SU-DHL-6 (cell line): ENCODE measurements around the gene TSHZ2.

Experiments
- H2AFZ ChIP-seq: fragments of 200-600 bp; sonication (generic); 2 replicates; pipeline ENCODE4 v1.6.1; 2014; ENCODE audit warnings: low read depth, mild to moderate bottlenecking, moderate library complexity, mixed read lengths, antibody characterized with exemption, low read length; ENCODE audit not compliant: severe bottlenecking
- H3F3A ChIP-seq: fragments of 200-600 bp; shearing (Covaris generic); 2 replicates; pipeline ENCODE4 v1.6.0; 2016; ENCODE audit warnings: antibody characterized with exemption, mild to moderate bottlenecking; ENCODE audit not compliant: insufficient read depth
- H3K27ac ChIP-seq: fragments of 200-600 bp; sonication (generic); 2 replicates; pipeline ENCODE4 v1.5.1; 2016; ENCODE audit warnings: low read depth, mild to moderate bottlenecking, low read length, moderate library complexity, mixed read lengths
- H3K27me3 ChIP-seq: fragments of 200-600 bp; sonication (generic), shearing (Covaris generic); 2 replicates; pipeline ENCODE4 v1.6.0; 2014; ENCODE audit warnings: mild to moderate bottlenecking, low read length
- H3K36me3 ChIP-seq: fragments of 200-600 bp; sonication (generic); 2 replicates; pipeline ENCODE4 v1.6.1; 2014; ENCODE audit warnings: mild to moderate bottlenecking, low read length, mixed read lengths
- H3K4me2 ChIP-seq: fragments of 300-600, 200-600 bp; shearing (Covaris generic), sonication (generic); 2 replicates; pipeline ENCODE4 v1.6.0; 2014; ENCODE audit warnings: low read length, low read depth, mild to moderate bottlenecking; ENCODE audit not compliant: poor library complexity, severe bottlenecking
- H3K4me3 ChIP-seq: fragments of 200-600 bp; sonication (generic); 2 replicates; pipeline ENCODE4 v1.5.1; 2014; ENCODE audit warnings: antibody characterized with exemption, low read length, mild to moderate bottlenecking, mixed read lengths; ENCODE audit not compliant: insufficient read depth, poor library complexity, severe bottlenecking
- H3K79me2 ChIP-seq: fragments of 200-600 bp; sonication (generic); 2 replicates; pipeline ENCODE4 v1.6.1; 2014; ENCODE audit warnings: mild to moderate bottlenecking, low read length, moderate library complexity; ENCODE audit not compliant: insufficient read depth
- H3K9ac ChIP-seq: fragments of 200-600 bp; sonication (generic); 2 replicates; pipeline ENCODE4 v1.7.0; 2014; ENCODE audit warnings: mild to moderate bottlenecking, low read length
- H3K9me2 ChIP-seq: fragments of 200-600 bp; sonication (generic); replicated peaks from 2 replicates; pipeline ENCODE4 v1.6.1; 2014; ENCODE audit warnings: low read length; ENCODE audit not compliant: insufficient read depth
- H3K9me3 ChIP-seq: fragments of 200-600 bp; sonication (generic); 2 replicates; pipeline ENCODE4 v1.6.1; 2014; ENCODE audit warnings: low read length, mixed read lengths; ENCODE audit not compliant: insufficient read depth
- H4K20me1 ChIP-seq: fragments of 200-600 bp; sonication (generic); 2 replicates; pipeline ENCODE4 v1.6.1; 2014; ENCODE audit warnings: low read depth, mild to moderate bottlenecking, antibody characterized with exemption, low read length, moderate library complexity, mixed read lengths
- CTCF ChIP-seq: fragments of 200-600 bp; sonication (generic); IDR thresholded peaks from one replicate; pipeline ENCODE4 v1.5.1; 2017; ENCODE audit warnings: antibody characterized with exemption, mild to moderate bottlenecking, low read length, moderate library complexity; ENCODE audit not compliant: insufficient read depth, poor library complexity, severe bottlenecking
- EZH2phosphoT487 ChIP-seq: fragments of 200-600 bp; sonication (generic), shearing (Covaris generic); conservative IDR thresholded peaks from 2 replicates; pipeline ENCODE4 v1.6.1; 2018; ENCODE audit warnings: mild to moderate bottlenecking, antibody characterized with exemption, low read length, moderate library complexity, mixed read lengths

TSHZ2 gene

GRCh38 chr20:53352727-53353440, 380.7 kb downstream of the TSHZ2 start:
- Histone ChIP-seq H3K4me3 (no peak overlapping the region), H3K27me3 (no peaks in the 10 kb centered on the region), H3K9me2 (no peaks in the 10 kb centered on the region), H3K27ac (no peak overlapping the region), H3F3A (no peaks in the 10 kb centered on the region), H4K20me1 (no peaks in the 10 kb centered on the region), H3K9ac (no peak overlapping the region), H2AFZ (no peak overlapping the region), H3K36me3 (no peaks in the 10 kb centered on the region), H3K9me3 (no peaks in the 10 kb centered on the region), H3K79me2 (no peaks in the 10 kb centered on the region), H3K4me2 (no peak overlapping the region)
- TF ChIP-seq CTCF = no peak
- no peak for TF ChIP-seq EZH2phosphoT487

- Histone ChIP-seq H3F3A (no peaks in the 10 kb centered on the region), H3K27me3 (no peaks in the 10 kb centered on the region), H3K4me3 (no peak overlapping the region), H3K79me2 (no peaks in the 10 kb centered on the region), H4K20me1 (no peaks in the 10 kb centered on the region), H3K9me3 (no peaks in the 10 kb centered on the region), H3K9me2 (no peaks in the 10 kb centered on the region), H3K36me3 (no peaks in the 10 kb centered on the region), H3K27ac (no peak overlapping the region), H2AFZ (no peak overlapping the region), H3K4me2 (no peak overlapping the region), H3K9ac (no peak overlapping the region)
- TF ChIP-seq EZH2phosphoT487 (no peak), CTCF (no peak)
Observed at GRCh38 chr20:53354314-53354713, 382.2 kb downstream of the TSHZ2 start.

- Histone ChIP-seq H3K4me2 (no peak overlapping the region), H3K4me3 (no peak overlapping the region), H3F3A (no peaks in the 10 kb centered on the region), H3K27ac (no peak overlapping the region), H2AFZ (no peak overlapping the region), H4K20me1 (no peaks in the 10 kb centered on the region), H3K9me3 (no peaks in the 10 kb centered on the region), H3K36me3 (no peaks in the 10 kb centered on the region), H3K9ac (no peak overlapping the region), H3K9me2 (no peaks in the 10 kb centered on the region), H3K27me3 (no peaks in the 10 kb centered on the region), H3K79me2 (no peaks in the 10 kb centered on the region)
- TF ChIP-seq EZH2phosphoT487 (no peak), CTCF (no peak)
Observed at GRCh38 chr20:53355790-53356189, 383.6 kb downstream of the TSHZ2 start.
